Epidermal melanocyte (primary cell): Measurements from ENCODE around the gene RGS17.
"Not testable (repeated sequence)": the region's sequence is repeated elsewhere in the genome, so short reads cannot be mapped to it uniquely, and the experiment has no call there.

Source experiments
- DNase-seq: peaks from one replicate; pipeline ENCODE4 v3.0.0; 2011; ENCODE audit warnings: low spot score; ENCODE audit not compliant: insufficient read length

RGS17 gene

DNA sequence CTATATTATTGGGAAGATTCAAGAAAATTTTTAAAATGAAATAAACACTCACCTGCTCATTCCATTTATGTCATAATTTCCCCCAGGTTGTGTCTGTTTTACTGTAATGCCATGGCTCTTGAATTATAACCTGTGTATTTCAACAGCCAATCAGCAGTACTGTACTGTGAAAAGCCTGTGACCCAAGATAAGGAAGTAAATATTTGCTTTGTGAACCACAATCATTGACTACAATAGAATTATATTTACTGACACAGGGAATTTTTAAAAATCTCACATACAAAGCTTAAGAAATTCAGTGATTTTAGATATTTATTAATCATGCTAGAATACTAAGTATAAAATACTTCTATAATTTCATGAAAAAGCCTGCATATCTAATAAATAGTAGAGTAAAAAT, 6.0 kb downstream of the RGS17 start:
- DNase-seq: no peak

DNA sequence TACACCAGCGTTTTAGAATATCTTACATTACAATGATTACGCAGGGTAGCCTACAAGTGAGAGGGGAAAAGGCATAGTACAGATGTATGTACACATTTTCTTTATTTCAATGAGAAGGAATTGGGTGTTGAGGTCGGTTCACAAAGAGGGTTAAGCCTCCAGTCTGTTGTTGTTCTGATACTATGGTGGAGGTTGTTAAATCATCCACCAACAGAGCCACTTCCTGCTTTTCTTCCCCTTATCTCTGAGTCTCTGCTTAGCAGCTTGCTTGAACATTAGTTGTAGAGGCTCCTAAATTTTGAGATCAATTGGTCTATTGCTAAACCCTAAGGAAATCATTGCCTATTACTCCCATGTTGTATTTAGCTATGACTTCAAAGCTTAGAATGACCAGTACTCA, 7.3 kb downstream of the RGS17 start:
- no peak for DNase-seq

DNA sequence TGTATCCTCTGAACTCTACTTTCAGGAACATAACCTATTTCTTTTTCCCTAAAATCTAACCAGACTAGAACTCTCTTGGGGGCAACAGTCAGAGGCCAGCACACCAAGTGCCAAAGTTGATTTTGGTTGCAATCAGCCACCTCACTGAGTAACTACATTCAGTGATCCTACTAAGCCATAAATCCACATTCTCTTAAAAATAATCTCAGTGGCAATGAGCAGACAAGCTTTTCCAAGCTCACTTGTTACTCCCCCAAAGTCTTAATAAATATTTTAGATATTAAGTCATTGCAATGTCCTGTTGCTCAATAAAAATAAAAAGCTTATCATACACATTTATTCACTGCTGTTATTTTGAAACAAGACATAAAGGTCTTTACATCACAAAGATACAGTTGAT, 9.8 kb downstream of the RGS17 start:
- no peak for DNase-seq

DNA sequence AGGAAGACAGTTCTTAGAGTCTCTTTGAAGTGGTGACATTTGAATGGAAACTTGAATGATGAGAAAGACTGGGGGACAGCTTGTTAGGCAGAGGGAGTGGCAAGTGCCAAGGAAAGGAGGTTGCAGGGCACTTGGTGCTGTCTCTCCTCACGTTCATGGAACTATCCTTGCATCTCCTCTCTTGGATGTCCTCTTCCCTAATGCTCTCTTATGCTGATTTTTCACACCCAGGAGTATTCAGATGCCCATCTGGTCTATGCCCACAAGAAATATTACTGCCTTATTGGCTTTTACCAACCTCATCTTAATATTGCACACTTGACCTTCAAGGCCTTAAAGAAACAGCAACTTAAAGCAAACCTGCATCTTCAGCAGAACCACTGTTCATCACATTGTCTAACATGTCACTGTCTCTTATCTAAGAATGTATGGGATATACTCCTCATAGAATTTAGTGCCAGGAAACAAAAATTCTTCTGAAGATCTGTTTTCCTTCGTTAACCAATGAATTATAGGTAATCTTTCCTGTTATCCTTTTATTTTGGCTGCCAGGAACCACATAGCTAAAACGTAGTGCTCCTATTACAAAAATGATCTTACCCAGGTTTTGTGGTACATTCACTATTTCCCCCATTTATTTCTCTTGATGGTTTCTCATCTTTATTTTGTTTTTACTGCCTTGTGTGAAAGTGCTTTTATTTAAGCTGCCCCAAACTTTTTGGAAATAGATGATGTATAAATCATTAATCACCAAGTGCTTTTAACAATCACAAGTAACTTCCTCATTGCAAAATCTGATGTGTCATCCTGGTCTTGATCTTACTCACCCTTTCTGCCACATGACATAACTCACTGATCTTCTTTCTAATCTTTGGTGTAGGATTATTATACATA, 12.8 kb downstream of the RGS17 start:
- DNase-seq: no peak

DNA sequence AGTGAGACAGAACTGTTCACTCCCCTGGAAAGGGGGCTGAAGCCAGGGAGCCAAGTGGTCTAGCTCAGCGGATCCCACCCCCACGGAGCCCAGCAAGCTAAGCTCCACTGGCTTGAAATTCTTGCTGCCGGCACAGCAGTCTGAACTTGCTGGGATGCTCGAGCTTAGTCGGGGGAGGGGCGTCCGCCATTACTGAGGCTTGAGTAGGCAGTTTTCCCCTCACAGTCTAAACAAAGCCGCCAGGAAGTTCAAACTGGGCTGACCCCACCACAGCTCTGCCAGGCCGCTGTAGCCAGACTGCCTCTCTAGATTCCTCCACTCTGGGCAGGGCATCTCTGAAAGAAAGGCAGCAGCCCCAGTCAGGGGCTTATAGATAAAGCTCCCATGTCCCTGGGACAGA, 20.0 kb downstream of the RGS17 start:
- not testable (repeated sequence) for DNase-seq

DNA sequence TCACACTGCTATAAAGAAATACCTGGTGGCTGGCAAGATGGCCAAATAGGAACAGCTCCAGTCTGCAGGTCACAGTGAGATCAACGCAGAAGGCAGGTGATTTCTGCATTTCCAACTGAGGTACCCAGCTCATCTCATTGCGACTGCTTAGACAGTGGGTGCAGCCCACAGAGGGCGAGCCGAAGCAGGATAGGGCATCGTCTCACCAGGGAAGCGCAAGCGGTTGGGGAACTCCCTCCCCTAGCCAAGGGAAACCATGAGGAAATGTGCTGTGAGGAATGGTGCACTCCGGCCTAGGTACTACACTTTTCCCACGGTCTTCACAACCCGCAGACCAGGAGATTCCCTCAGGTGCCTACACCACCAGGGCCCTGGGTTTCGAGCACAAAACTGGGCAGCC, 20.5 kb downstream of the RGS17 start:
- DNase-seq: not testable (repeated sequence)

DNA sequence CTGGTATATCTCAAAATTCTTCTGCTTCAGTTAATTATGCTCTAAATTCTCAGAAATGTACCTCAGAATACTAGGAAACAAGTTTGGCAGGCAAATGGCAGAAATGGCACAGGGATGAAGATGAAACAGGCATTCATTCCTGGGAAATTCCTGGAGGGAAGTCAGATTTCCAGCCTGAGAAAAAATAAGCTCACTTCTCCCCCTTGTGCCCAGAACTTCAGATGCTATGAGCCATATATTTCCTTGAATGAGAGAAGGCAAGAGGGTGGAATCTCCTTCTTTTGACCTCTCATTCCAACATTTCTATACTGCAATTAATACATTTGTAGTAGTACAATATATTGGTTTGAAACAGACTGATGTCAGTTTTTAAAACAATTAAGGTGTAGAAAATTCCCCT, 22.8 kb downstream of the RGS17 start:
- no peak for DNase-seq

DNA sequence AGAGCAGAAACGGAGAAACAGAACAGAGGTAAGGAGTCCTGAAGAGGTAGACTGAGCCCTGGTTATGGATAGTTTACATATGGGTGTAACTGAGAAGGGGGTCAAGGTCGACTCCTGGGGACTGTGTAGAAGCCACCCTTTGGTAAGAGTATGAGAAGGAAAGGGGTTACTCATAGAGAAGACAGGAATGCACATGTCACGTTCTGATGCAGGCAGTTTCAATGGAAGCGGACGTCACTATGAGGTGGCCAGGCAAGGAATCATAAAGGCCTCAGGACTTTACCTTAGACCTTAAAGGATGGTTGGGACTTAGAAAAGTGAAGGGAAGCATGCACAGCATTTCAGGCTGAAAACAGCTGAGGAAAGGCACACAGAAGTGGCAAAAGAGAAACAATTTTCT, 25.1 kb downstream of the RGS17 start:
- no peak for DNase-seq

DNA sequence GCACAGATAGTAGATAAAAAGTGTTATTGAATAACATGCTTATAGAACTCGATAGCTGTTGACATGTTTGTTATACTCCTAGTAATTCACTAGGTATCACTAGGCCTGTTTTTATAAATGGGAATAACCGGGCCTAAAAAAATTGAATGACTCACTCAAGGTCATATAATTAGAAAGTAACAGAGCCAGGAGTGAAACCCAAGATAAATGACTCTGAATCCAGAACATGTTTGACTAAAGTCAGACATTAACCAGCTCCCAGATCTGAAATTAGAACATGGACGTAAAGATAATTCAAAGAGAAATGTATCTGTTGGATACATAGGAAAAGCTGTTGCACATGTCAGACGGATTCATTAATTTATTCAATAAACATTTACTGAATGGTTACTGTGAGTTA, 26.9 kb downstream of the RGS17 start:
- DNase-seq: no peak

DNA sequence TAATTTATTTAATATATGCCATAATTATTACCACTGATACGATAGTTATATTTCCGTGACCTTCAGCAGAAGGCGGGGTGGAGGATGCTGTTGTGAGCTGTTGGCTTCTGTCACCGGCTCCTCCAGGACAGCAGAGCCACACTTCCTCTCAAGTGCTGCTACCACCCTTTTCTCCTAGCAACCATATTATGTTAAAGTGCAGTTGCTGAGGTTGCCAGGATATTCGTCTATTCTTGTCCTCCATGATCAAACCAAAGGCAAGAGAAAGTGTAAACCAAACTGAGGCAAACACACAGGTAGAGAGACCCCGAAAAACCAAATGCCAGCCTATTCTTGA, 27.8 kb downstream of the RGS17 start:
- DNase-seq: no peak

DNA sequence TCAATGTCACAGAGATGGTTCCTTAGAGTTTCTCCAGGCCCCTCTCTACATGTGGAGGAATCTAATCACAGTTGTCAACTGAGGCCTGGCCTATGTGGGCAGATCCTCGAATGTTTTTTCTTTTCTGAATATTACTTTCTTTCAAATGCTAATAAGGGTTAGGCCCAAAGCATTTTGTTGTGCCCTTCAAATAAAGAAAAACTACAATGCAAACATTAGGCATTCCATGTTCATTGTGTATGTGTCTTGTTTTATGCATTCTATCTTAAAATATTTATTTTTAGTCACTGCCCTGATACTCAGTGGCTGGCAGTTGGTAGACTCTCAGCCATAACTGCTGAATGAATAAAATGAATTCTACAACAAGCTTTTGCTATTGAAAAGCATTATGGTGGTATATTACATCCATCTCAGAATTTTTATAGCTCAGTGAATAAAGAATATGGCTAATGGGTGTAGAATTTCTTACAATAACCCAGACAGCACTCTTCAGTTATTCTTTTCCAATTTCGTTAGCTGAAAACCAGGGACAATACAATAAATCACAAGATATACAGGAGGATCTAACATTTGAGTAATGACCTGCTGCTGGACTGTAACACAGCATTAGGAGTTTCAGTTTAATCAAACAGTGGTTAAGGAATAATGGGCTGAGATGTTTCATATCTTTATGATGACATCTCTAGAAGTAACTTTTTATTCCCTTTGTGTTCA, 28.3 kb downstream of the RGS17 start:
- no peak for DNase-seq

DNA sequence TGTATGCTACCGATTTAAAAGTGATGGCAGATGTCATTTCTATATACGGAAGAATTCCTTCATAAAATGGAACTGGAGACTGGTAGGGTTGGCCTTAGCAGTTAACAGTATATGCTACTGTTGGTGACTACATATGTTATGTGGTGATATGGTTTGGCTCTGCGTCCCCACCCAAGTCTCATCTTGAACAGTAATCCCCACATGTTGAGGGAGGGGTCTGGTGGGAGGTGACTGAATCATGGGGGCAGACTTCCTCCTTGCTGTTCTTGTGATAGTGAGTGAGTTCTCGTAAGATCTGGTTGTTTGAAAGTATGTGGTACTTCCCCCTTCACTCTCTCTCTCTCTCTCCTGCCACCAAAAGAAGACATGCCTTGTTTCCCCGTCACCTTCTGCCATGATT, 29.6 kb downstream of the RGS17 start:
- no peak for DNase-seq

DNA sequence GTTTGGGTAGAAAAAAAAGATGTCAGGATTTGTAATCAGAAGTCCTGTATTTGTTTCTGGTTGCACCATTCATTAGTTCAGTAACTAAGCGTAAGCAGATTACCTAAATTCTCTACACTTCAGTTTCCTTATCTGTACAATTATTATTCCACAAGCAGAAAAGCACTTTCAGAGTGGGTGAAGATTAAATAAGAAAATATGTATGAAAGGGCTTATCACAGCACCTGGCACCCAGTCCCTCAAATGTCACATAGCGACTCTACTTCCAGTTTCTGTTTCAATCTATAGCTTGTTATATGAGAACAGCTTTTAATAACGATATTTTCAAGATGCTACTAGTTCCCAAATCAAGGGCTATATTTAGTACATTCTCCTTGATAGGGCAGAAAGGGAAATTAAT, 31.4 kb downstream of the RGS17 start:
- no peak for DNase-seq

DNA sequence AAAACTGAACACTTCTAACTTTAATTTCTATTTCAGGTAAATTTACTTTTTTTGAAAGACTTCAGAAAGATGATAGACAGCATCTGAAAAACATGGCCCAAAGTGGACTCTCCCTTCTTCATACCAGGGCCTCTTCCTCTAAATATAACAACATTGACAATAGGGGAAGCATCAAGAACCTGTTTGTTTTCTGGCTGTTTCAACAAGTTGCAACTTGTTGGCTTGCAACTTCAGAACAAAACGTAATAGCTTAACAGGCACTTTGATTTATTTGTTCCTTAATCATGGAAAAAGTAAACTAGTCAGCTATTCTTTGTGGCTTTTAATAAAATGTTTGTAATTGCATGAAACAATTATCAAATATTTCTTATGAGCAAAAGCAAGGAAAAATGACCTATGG, 34.3 kb downstream of the RGS17 start:
- DNase-seq: no peak

DNA sequence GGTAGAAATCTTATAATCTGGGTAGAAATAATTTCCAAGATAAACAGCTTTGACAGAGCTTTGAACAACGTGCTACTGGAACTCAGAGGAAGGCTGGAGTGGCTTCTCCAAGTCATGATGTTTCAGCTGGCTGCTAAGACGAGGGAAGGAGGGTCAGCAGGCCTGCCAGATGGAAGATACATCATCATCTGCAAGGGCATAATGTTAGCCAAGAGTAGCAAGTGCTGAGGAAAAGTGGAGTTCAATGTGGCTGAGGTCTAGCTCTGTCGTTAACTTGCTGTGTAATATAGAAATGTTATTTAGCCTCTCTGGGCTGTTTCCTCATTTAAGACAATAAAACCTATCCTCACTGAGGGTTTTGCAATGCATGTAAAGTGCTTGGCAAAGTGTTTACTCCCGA, 35.1 kb downstream of the RGS17 start:
- no peak for DNase-seq

DNA sequence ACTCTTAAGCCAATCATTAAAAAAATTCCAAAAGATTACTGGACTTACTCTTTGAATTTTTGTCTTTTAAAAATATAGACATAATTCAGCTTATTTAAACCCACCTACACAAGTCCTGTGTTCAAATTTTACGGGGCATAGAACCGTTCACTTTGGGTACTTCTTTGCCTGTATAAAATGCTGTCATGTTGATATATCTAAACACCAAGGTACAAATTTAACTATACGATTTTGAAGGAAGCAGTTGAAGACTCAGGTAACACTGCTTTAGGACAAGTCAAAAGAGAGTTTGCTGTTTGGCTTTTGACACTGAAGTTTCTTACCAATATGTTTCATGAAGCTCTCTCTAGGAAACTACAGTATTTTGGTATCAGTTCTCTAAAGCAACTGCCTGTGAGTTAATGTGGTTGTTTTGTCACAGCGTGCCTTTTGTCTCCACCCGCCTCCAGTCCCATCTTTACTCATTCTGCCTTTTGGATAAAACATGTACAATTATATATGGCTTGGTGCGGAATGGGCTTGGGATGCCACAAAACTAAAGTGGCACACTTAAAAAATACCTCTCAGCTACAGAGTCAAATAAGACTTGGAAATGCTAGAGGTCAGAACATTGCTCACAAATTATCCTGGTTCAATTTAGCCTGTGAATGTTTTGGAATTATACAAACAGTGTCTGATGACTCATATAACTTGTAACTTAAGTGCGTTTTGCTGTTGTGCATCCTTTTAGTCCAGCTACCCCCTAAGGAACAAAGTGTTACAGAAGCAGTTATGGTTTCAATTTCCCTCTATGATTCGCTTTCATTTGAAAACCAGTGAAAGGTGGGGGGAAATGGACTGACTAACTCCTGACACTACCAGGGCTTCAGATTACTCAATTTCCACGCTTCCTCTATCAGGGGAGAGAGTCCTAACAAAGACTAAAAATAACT, 38.7 kb downstream of the RGS17 start:
- DNase-seq: no peak

DNA sequence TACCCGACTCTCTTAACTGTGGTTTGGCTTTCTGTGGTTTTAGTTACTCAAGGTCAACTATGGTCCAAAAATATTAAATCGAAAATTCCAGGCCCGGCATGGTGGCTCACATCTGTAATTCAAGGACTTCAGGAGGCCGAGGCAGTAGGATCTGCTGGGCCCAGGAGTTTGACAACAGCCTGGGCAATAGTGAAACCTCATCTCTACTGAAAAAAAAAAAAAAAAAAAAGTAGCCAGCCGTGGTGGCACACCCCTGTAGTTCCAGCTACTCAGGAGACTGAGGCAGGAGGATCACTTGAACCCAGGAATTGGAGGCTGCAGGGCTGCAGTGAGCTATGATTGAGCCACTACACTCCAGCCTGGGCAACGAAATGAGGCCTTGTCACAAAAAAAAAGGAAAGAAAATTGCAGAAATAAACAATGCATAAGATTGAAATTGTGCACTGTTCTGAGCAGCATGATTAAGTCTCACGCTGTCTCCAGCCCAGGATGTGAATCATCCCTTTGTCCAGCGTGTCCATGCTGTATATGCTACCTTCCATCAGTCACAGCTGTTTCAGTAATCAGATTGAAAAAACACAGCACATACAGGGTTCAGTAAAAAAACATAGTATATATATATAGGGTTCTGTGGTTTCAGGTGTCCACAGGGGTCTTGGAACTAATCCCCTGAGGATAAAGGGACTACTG, 40.7 kb downstream of the RGS17 start:
- no peak for DNase-seq

DNA sequence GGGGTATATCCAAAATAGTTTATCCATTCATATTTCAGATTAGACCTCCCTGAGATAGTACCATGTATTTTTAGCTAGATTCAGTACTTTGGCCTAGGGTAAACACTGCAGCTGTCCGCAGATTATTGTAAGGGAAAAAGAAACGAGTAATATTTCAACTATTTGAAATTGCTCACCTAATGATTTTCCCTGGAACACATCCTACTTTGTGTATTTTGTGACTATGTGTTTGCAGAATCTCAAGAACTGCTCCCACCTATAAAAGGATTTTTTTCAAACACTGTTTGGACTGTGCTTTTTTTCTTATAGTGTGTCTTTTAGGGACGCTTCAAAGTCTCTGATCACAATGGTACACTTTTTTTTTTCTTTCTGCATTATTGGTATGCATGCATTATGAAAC, 42.3 kb downstream of the RGS17 start:
- no peak for DNase-seq

DNA sequence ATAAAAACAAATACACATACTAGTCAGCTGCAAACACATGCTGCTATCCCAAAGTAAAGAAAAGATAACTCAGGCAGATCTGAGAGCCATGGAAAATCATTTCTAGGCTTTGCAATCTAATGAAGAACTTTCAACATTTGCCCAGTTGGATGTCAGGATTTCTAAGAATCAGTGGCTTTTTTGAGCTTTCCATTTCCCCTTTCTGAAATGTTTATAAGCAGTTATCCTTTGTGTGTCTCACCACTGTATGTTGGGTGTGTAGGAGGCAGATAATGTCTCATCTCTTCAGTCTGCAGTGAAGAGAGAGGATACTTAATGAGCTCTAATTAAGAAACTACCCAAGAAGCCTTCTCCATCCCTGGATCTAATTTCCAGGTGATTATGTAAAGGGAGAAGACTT, 43.6 kb downstream of the RGS17 start:
- no peak for DNase-seq

DNA sequence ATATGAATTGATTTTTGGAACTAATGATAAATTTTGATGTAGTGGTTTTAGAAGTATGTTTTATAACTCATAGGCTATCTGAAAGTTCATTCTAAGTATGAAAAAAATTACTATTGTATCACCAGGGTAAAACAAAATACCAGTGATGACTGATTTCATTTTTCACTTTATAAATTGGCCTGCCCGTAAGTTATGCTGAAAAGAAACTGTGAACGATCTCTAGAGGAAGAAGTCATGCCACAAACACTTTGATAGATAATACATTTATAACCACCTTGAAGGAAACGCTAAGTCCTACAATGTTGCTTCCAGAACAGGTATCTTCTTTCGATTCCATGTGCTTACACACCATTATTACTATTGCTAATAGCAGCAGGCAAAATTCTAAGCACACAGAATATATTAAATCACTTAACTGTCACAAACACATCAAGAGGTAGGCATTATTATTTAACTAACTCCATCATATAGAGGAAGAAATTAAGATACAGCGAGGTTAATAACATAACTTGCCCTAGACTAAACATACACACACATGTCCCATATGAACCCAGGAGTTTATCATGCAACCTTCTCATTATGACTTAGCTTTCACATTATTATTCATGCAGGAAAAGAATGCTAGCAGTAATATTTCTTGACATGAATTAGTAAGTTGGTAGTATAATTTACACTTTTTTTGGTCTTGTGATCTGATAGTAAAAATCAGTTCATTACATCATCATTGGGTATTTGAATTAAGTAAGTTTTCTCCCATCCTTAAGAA, 44.7 kb downstream of the RGS17 start:
- no peak for DNase-seq

DNA sequence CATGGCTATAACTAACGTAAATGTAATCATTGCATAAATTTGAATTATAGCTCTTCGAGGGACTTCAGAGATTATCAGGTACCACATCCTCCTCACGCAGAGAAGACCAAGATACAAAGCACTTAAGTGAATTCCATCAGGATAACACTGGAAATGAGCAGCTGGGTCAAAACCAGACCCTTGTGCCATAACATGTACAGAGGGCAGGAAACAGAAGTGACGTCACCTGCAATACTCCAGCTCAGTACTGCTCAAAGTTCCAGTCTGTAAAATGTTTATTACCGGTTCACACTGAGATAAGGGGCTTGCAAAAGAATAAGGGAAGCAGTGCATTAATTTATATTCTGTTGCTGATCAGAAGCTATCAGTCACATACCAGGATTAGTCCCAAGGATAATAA, 45.8 kb downstream of the RGS17 start:
- DNase-seq: no peak
